Loucy (cell line): ENCODE results near the gene IBA57.

Experiments
- H2AFZ ChIP-seq: fragments of 200-600 bp; sonication (generic); 2 replicates; pipeline ENCODE4 v1.6.0; 2016; ENCODE audit warnings: antibody characterized with exemption, mild to moderate bottlenecking, low read length, moderate library complexity
- H3F3A ChIP-seq: fragments of 200-600 bp; 2 replicates; pipeline ENCODE4 v1.6.0; 2016; ENCODE audit warnings: antibody characterized with exemption, low read depth, mild to moderate bottlenecking
- H3K27me3 ChIP-seq: fragments of 200-600 bp; sonication (generic); 2 replicates; pipeline ENCODE4 v1.6.1; 2014; ENCODE audit warnings: low read length, mild to moderate bottlenecking; ENCODE audit not compliant: insufficient read depth, poor library complexity, severe bottlenecking
- H3K36me3 ChIP-seq: fragments of 200-600 bp; sonication (generic); 2 replicates; pipeline ENCODE4 v1.6.1; 2016; ENCODE audit warnings: low read length; ENCODE audit not compliant: insufficient read depth
- H3K4me1 ChIP-seq: fragments of 200-600 bp; sonication (generic); 2 replicates; pipeline ENCODE4 v1.5.1; 2014; ENCODE audit warnings: low read length, mild to moderate bottlenecking; ENCODE audit not compliant: insufficient read depth, poor library complexity, severe bottlenecking
- H3K4me2 ChIP-seq: fragments of 200-600 bp; sonication (generic); 2 replicates; pipeline ENCODE4 v1.6.0; 2014; ENCODE audit warnings: antibody characterized with exemption, low read length, low read depth, mild to moderate bottlenecking; ENCODE audit not compliant: poor library complexity, severe bottlenecking
- H3K4me3 ChIP-seq: fragments of 200-600 bp; sonication (generic); 2 replicates; pipeline ENCODE4 v1.5.1; 2014; ENCODE audit warnings: low read length, mild to moderate bottlenecking, mixed read lengths; ENCODE audit not compliant: poor library complexity, severe bottlenecking
- H3K79me2 ChIP-seq: fragments of 200-600 bp; sonication (generic); 2 replicates; pipeline ENCODE4 v1.6.1; 2014; ENCODE audit warnings: low read length; ENCODE audit not compliant: insufficient read depth
- H3K9ac ChIP-seq: fragments of 200-600 bp; sonication (generic); 2 replicates; pipeline ENCODE4 v1.6.0; 2014; ENCODE audit warnings: mild to moderate bottlenecking, low read depth, low read length, moderate library complexity; ENCODE audit not compliant: poor library complexity, severe bottlenecking
- H3K9me2 ChIP-seq: fragments of 200-600 bp; sonication (generic); replicated peaks from 2 replicates; pipeline ENCODE4 v1.6.1; 2016; ENCODE audit warnings: low read depth, low read length, mixed read lengths
- H3K9me3 ChIP-seq: fragments of 200-600 bp; sonication (generic); 2 replicates; pipeline ENCODE4 v1.6.1; 2014; ENCODE audit warnings: mild to moderate bottlenecking, antibody characterized with exemption, low read length, low read depth; ENCODE audit not compliant: insufficient read depth
- H4K20me1 ChIP-seq: fragments of 200-600 bp; sonication (generic); 2 replicates; pipeline ENCODE4 v1.6.0; 2014; ENCODE audit warnings: antibody characterized with exemption, low read length, mild to moderate bottlenecking; ENCODE audit not compliant: insufficient read depth, poor library complexity, severe bottlenecking
- CTCF ChIP-seq: fragments of 200-600 bp; sonication (generic); conservative IDR thresholded peaks from 2 replicates; pipeline ENCODE4 v1.5.1; 2014; ENCODE audit warnings: mild to moderate bottlenecking, antibody characterized with exemption, low read length
- EZH2phosphoT487 ChIP-seq: fragments of 200-600 bp; IDR thresholded peaks from 2 replicates; pipeline ENCODE4 v1.6.1; 2018; ENCODE audit warnings: antibody characterized with exemption, mild to moderate bottlenecking, moderate library complexity, borderline replicate concordance

Gene IBA57

GRCh38 chr1:228194436-228194835, 28.8 kb downstream of the IBA57 start:
- Histone ChIP-seq H3K4me2 (no peak overlapping the region), H3K36me3 (no peaks in the 10 kb centered on the region), H3K9me2 (no peaks in the 10 kb centered on the region), H2AFZ (no peak overlapping the region), H3K9ac (no peak overlapping the region), H3K27me3 (no peaks in the 10 kb centered on the region), H3K4me3 (no peak overlapping the region), H3F3A (no peaks in the 10 kb centered on the region), H3K9me3 (peaks cover 10% of the 10 kb centered on the region), H3K4me1 (no peaks in the 10 kb centered on the region), H3K79me2 (no peaks in the 10 kb centered on the region), H4K20me1 (no peaks in the 10 kb centered on the region)
- TF ChIP-seq EZH2phosphoT487 = no peak
- no peak for TF ChIP-seq CTCF

- no peaks in the 10 kb centered on the region for H4K20me1 ChIP-seq
- H3K9me2 ChIP-seq = no peaks in the 10 kb centered on the region
- no peaks in the 10 kb centered on the region for H3F3A ChIP-seq
- H3K79me2 ChIP-seq = no peaks in the 10 kb centered on the region
- no peaks in the 10 kb centered on the region for H3K36me3 ChIP-seq
- TF ChIP-seq CTCF = no peak
- no peak for TF ChIP-seq EZH2phosphoT487
- H3K4me2 ChIP-seq = no peak overlapping the region
- no peaks in the 10 kb centered on the region for H3K27me3 ChIP-seq
- H3K4me3 ChIP-seq = no peak overlapping the region
- H3K4me1 ChIP-seq = no peaks in the 10 kb centered on the region
- H2AFZ ChIP-seq = no peak overlapping the region
- H3K9ac ChIP-seq = no peak overlapping the region
- H3K9me3 ChIP-seq = peaks cover 17% of the 10 kb centered on the region
These were observed 29.6 kb downstream of the IBA57 start for GRCh38 chr1:228194921-228195812.

- H3F3A ChIP-seq = no peaks in the 10 kb centered on the region
- H3K36me3 ChIP-seq = no peaks in the 10 kb centered on the region
- no peaks in the 10 kb centered on the region for H3K9me2 ChIP-seq
- H3K27me3 ChIP-seq = no peaks in the 10 kb centered on the region
- no peak overlapping the region for H2AFZ ChIP-seq
- no peaks in the 10 kb centered on the region for H4K20me1 ChIP-seq
- no peaks in the 10 kb centered on the region for H3K79me2 ChIP-seq
- H3K4me1 ChIP-seq = no peaks in the 10 kb centered on the region
- TF ChIP-seq CTCF (no peak), EZH2phosphoT487 (no peak)
- H3K9ac ChIP-seq = no peak overlapping the region
- no peak overlapping the region for H3K4me3 ChIP-seq
- peaks cover 17% of the 10 kb centered on the region for H3K9me3 ChIP-seq
- no peak overlapping the region for H3K4me2 ChIP-seq
These were observed 32.0 kb downstream of the IBA57 start for GRCh38 chr1:228197555-228198147.
